Endothelial cell of umbilical vein (primary cell): ENCODE results near the gene SPON1.

ENCODE experiments used
- CTCF ChIP-seq, 2 donors: IDR thresholded peaks; 1 replicate in 1 of 2; 2 replicates in 1 of 2; pipeline ENCODE4 v1.5.1; 2011; ENCODE audit warnings: low read length in 2 of 2, mild to moderate bottlenecking in 2 of 2, moderate library complexity in 2 of 2, control low read depth in 1 of 2, inconsistent platforms in 1 of 2, low read depth in 1 of 2; ENCODE audit not compliant: insufficient read depth in 1 of 2; ENCODE audit errors: extremely low read depth in 1 of 2
- FOS ChIP-seq: IDR thresholded peaks from 2 replicates; pipeline ENCODE4 v1.6.1; 2011; ENCODE audit warnings: mild to moderate bottlenecking, low read length, moderate library complexity, borderline replicate concordance; ENCODE audit not compliant: insufficient read depth
- POLR2A ChIP-seq: IDR thresholded peaks from 2 replicates; pipeline ENCODE4 v1.6.1; 2012; ENCODE audit warnings: low read depth, mild to moderate bottlenecking, control low read depth, low read length

GRCh38 chr11:13917264-13917663 lies 45.3 kb upstream of the SPON1 start:
- TF ChIP-seq POLR2A (no peak), CTCF (IDR thresholded peaks at IDR 0.05; ENCODE audit: extremely low read depth in 1 of 2, insufficient read depth in 1 of 2, low read depth in 1 of 2, low read length in 2 of 2) (no peak), FOS (no peak)
